ENCODE results near the gene PNLIPRP2.

The PNLIPRP2 gene

DNA sequence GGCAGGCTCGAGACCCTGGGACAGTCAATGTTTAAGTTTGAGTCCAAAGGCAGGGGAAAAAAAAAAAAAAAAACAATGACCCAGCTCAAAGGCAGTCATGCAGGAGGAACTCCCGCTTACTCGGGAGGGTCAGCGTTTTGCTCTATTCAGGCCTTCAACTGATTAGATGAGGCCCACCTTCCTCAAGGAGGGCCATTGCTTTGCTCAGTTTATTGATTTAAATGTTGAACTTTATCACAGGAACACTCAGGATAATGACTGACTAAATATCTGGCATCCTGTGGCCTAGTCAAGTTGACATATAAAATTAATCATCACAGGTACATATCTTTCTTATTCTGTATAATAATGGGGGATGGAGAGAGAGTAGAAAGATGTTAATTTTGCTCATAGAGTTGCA lies 69.0 kb downstream of the PNLIPRP2 start:
- H3K9ac ChIP-seq (ENCODE audit: low read depth, low read length), result no peak overlapping the region
- H3K27me3 ChIP-seq (ENCODE audit: control insufficient read depth, insufficient read depth, low read length), result no peaks in the 10 kb centered on the region
- no peak overlapping the region for H3K4me3 ChIP-seq (ENCODE audit: low read depth, low read length)
- no peaks in the 10 kb centered on the region for H3K9me3 ChIP-seq (ENCODE audit: control insufficient read depth, insufficient read depth, low read length)
- no peaks in the 10 kb centered on the region for H3K36me3 ChIP-seq (ENCODE audit: control insufficient read depth, insufficient read depth, low read length)
- H3K4me1 ChIP-seq (ENCODE audit: control insufficient read depth, insufficient read depth, low read length), result peaks cover 15% of the 10 kb centered on the region

DNA sequence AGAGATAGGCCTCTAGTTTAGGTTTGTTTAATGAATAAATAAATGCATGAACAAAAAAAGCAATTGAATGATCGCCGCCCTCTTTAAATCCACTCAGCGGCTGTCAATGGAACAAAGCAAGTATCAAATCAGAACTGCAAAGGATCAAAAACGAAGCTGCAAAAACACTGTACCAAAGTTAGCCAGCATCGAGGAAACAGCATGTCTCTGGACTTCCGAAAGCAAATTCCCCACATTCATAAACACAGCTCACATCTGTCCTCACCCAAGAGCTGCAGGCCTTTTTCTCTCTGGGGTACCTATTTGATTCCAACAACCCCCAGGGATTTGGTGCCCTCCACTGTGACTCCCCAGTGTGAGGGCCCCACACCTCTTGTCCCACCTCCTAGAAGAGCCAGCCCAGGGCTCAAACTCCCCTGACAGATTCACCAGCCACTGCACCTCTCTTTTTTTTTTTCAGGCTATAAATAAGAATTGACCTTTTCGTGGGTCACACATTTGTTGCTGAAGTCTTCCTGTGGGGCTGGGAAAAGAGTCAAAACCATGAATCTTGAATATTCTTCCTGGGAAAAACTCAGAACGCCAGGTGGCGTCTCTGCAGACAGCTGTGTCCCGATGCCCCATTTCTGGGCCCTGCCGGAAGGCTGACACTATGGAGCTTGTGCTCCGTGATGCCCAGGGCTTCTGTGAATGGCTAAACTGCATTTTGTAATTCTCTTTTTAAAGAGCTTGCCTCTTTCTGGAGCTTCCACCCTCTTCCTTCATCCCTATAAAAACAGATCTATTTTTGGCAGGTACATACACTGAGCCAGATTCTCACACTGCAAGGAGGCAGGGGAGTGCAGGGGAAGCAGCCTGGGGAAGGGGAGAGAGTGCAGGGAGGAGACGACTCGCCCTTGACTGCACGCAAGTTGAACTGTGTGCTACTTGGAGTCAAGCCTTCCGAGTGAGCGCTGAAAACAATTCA lies 69.9 kb downstream of the PNLIPRP2 start:
- Histone ChIP-seq H3K4me1 (ENCODE audit: control insufficient read depth, insufficient read depth, low read length) (peaks cover 15% of the 10 kb centered on the region), H3K9me3 (ENCODE audit: control insufficient read depth, insufficient read depth, low read length) (no peaks in the 10 kb centered on the region), H3K36me3 (ENCODE audit: control insufficient read depth, insufficient read depth, low read length) (no peaks in the 10 kb centered on the region), H3K27me3 (ENCODE audit: control insufficient read depth, insufficient read depth, low read length) (no peaks in the 10 kb centered on the region), H3K4me3 (ENCODE audit: low read depth, low read length) (no peak overlapping the region), H3K9ac (ENCODE audit: low read depth, low read length) (no peak overlapping the region)

DNA sequence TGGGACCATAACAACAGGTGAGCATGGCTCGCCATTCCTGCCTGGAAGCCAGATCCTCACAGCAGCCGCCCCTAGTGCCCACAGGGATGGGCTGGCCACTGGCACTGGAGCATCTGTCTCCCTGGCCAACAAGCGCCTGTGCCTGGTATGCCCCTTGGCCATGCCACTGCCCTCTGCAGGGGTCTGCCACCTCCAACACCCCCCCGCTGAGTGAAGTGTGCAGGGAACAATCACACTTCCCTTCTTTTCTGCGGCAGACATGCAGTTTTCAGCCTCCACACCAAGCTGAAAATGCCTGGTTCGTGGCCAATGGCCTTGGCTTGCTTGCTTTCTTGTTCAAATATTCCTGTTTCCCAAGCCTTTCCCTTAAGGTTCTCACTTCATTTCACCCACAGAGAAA lies 70.9 kb downstream of the PNLIPRP2 start:
- H3K4me1 ChIP-seq (ENCODE audit: control insufficient read depth, insufficient read depth, low read length), result peaks cover 15% of the 10 kb centered on the region
- no peaks in the 10 kb centered on the region for H3K36me3 ChIP-seq (ENCODE audit: control insufficient read depth, insufficient read depth, low read length)
- no peaks in the 10 kb centered on the region for H3K27me3 ChIP-seq (ENCODE audit: control insufficient read depth, insufficient read depth, low read length)
- H3K9me3 ChIP-seq (ENCODE audit: control insufficient read depth, insufficient read depth, low read length), result no peaks in the 10 kb centered on the region
- H3K9ac ChIP-seq (ENCODE audit: low read depth, low read length), result no peak overlapping the region
- no peak overlapping the region for H3K4me3 ChIP-seq (ENCODE audit: low read depth, low read length)

DNA sequence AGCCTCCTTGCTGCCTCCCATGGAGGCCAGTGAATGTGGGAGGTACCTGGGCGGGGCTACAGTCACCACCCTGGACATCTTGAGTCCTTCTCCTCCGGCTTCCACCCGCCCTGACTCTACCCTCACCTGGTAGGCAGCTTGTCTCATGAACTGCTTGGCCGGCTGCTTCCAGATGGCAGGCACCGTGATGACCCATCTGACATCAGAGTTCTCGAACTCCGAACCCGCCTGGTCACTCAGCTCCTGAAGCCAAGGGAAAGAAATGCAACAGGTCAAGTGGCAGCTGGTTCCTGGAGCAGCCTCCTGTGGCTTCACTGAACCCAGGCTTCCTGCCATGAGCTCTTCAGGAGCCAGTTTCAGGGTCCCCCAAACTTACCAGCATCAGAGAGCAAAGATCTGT lies 71.5 kb downstream of the PNLIPRP2 start:
- no peaks in the 10 kb centered on the region for H3K9me3 ChIP-seq (ENCODE audit: control insufficient read depth, insufficient read depth, low read length)
- H3K4me1 ChIP-seq (ENCODE audit: control insufficient read depth, insufficient read depth, low read length), result peaks cover 15% of the 10 kb centered on the region
- H3K36me3 ChIP-seq (ENCODE audit: control insufficient read depth, insufficient read depth, low read length), result no peaks in the 10 kb centered on the region
- H3K9ac ChIP-seq (ENCODE audit: low read depth, low read length), result no peak overlapping the region
- H3K4me3 ChIP-seq (ENCODE audit: low read depth, low read length), result no peak overlapping the region
- H3K27me3 ChIP-seq (ENCODE audit: control insufficient read depth, insufficient read depth, low read length), result no peaks in the 10 kb centered on the region

DNA sequence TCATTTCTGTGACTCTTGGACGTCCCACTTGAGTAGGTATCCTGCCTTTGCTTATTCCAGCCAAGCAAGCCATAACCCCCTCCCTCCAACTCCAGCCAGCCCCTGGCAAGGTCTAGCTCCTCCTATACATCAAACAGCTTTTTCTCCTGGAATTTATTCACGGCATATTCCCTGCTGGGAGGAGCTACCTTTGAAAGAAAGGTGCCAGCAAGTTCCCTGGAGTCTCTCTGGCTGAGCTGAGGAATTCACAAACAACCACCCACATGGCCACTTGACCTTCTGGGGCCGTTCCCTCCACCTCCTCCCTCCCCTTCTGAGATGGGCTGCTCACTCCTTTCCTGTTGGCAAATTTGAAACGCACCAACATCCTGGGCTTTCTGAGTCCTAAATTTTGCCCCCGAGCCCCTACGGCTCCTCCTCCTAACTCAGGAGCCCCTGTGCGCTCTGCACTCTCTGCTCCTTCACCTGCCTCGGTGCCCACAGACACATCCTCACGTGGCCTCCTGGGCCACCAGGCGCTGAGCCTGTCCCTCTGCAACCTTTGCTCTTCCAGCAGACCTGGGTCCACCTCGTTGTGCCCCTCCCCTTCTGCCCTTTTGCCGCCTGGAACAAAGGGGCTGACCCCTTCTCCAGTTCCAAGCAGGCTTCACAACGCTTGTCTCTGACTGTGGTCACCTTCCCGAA lies 73.6 kb downstream of the PNLIPRP2 start:
- H3K4me1 ChIP-seq (ENCODE audit: control insufficient read depth, insufficient read depth, low read length), result peaks cover 15% of the 10 kb centered on the region
- no peaks in the 10 kb centered on the region for H3K9me3 ChIP-seq (ENCODE audit: control insufficient read depth, insufficient read depth, low read length)
- H3K9ac ChIP-seq (ENCODE audit: low read depth, low read length), result no peak overlapping the region
- H3K36me3 ChIP-seq (ENCODE audit: control insufficient read depth, insufficient read depth, low read length), result no peaks in the 10 kb centered on the region
- H3K27me3 ChIP-seq (ENCODE audit: control insufficient read depth, insufficient read depth, low read length), result no peaks in the 10 kb centered on the region
- H3K4me3 ChIP-seq (ENCODE audit: low read depth, low read length), result no peak overlapping the region
